GM19351 (cell line): Measurements from ENCODE around the gene DDHD1.
"Not testable (repeated sequence)": the region's sequence is repeated elsewhere in the genome, so short reads cannot be mapped to it uniquely, and the experiment has no call there.

Experiments used
- ATAC-seq: cut with Tn5 transposase; IDR thresholded peaks from one replicate; pipeline ENCODE4 v1.9.1; 2021; ENCODE audit warnings: mild to moderate bottlenecking, moderate library complexity; ENCODE audit not compliant: unreplicated experiment

DDHD1 gene

GRCh38 chr14:53109105-53110041 is 43.8 kb downstream of the DDHD1 start:
- ATAC-seq: peak; percentile 88

GRCh38 chr14:53108292-53109104 is 44.6 kb downstream of the DDHD1 start:
- no peak for ATAC-seq

DNA sequence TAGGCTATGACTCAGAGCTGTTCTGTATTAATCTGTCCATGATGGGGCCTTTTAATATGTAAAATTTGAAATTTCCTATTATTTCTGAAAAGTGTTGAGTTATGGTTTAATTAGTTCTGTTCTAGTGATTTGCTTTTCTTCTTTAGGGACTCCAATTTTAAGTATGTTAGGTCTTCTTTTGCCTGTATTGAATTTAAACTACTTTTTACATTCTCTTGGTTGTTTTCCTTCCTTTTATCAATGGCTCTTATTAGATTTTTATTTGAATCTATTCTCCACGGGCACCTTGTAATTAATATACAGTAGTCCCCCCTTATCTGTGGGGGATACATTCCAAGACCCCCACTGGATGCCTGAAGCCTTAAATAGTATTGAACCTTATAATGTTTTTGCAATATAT is 46.4 kb downstream of the DDHD1 start:
- ATAC-seq: no peak

DNA sequence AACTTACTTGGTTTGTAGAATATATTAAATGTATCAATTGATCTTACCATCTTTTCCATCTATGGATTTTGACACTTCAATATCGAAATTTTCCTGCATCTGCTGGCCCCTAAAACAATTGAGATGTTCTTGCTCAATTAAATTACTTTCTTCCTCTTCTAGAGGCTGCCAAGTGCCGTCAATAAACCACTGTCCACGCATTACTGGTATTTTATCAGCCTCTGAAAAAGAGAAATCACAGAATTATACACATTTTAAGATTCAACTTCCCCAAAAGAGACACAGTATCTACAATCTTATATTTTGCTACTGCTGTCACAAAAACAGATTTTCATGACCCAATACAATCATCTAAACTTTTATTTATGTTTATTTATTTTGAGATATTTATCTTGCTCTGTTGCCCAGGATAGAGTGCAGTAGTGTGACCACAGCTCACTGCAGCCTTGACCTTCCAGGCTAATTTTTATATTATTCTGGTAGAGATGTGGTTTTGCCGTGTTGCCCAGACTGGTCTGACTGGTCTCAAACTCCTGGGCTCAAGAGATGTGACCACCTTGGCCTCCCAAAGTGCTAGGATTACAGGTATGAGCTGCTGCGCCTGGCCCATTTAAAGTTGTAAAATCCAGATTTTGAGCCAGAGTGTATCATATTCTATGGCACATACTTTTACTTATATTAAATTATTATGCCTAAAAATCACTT is 49.3 kb downstream of the DDHD1 start:
- no peak for ATAC-seq

DNA sequence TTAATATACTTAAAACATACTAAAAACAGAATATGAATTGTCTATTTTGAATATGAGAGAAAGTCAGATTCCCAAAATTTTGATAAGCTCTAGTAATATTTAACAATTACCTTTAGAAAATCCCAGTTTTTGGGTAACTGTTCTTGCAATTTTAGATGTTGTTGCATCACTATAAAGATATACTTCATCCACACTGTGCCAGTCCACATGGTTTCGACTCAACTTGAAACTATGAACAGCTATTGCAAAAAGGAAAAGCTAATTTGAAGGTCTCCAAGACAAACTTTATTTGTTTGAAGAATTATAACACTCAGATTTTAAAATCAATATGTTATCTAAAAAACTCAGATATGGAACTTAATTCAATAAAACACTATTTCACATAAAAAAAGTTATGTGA is 59.9 kb downstream of the DDHD1 start:
- ATAC-seq: no peak

DNA sequence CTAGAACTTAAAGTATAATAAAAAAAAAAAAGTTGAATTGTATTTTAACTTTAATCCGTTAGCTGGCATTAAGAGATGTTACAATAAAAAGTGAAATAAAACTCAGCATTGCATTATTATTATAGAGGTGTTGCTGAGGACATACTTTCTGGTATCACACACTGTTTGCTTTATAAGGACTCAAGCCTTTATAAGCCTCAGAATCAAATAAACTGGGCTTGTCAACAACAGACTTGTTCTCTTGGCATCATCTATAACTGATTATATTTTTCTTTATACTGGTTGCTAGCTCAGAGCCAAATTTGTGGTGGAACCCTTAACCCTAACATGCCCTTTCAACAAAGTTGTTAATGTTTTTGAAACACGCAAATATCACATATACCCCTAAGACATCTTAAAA is 62.3 kb downstream of the DDHD1 start:
- no peak for ATAC-seq

GRCh38 chr14:53084954-53085353 is 68.2 kb downstream of the DDHD1 start:
- ATAC-seq: not testable (repeated sequence)

GRCh38 chr14:53064475-53064874 is 88.6 kb downstream of the DDHD1 start:
- ATAC-seq: no peak

- ATAC-seq: no peak
Measured at GRCh38 chr14:53062856-53063255, 90.3 kb downstream of the DDHD1 start.

DNA sequence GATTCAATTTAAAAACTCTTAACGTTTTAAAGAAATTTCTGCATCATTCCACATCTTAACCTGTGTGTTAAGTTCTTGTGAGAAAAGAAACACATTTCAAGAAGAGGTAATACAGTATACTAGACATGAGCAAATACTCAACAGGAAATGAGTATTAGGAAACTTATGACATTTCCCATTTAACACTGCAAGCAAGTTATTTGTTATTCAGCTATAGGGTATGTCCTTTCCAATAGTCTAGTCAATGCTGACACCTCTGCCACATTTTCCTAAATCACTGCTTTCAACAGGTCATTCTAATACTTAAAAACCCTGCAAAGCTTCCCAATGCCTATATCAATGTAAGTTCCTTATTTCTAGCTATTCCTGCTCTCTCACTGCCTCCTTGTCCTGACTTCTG is 93.1 kb downstream of the DDHD1 start:
- no peak for ATAC-seq

GRCh38 chr14:53055003-53055402 is 98.1 kb downstream of the DDHD1 start:
- peak; percentile 63 for ATAC-seq

- ATAC-seq: no peak
Measured at GRCh38 chr14:53054457-53054856, 98.7 kb downstream of the DDHD1 start.

GRCh38 chr14:53048631-53049030 is 104.5 kb downstream of the DDHD1 start:
- no peak for ATAC-seq

- no peak for ATAC-seq
Measured at GRCh38 chr14:53047307-53048069, 105.6 kb downstream of the DDHD1 start.

- ATAC-seq: no peak
Measured at GRCh38 chr14:53044486-53044885, 108.6 kb downstream of the DDHD1 start.

DNA sequence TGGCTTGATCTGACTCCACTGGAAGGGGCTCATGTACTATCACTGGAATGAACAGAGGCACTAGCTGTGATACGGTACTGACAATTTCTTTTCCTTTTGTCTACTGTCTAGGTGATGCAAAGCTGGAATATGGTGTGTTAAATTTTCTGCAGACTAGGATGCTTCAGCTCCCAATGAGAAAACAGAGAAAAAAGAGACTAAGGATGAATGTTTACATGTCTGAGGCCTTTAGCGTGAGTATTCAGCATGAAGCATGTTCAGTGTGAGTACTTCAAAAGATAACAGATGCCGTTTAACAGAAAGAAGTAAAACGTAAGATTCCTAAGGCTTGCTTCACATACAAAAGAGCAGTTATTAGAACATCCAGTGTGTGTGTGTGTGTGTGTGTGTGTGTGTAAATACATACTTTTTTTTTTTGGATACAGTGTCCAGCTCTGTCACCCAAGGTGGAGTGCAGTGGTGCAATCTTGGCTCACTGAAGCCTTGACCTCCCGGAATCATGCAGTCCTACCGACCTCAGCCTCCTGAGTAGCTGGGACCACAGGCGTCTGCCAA is 110.0 kb downstream of the DDHD1 start:
- no peak for ATAC-seq

DNA sequence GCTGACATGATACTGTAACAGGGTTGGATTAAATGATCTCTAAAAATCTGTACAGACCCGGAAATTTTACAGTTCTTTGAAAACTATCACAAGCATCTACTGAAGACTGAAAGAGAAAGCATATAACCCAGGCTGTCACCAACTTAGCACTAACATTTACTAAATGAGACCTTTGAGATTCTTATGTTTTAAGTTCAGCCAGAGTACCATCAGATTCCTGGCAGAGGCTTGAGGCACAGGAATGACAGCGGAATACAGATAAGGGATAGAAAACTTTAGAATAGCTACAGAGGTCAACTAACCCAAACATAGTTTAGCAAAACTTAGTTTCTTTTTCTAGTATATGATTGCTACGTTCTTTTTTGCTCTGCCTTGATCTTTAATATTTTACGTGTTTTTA is 110.6 kb downstream of the DDHD1 start:
- ATAC-seq: no peak

GRCh38 chr14:53041067-53041466 is 112.1 kb downstream of the DDHD1 start:
- no peak for ATAC-seq

DNA sequence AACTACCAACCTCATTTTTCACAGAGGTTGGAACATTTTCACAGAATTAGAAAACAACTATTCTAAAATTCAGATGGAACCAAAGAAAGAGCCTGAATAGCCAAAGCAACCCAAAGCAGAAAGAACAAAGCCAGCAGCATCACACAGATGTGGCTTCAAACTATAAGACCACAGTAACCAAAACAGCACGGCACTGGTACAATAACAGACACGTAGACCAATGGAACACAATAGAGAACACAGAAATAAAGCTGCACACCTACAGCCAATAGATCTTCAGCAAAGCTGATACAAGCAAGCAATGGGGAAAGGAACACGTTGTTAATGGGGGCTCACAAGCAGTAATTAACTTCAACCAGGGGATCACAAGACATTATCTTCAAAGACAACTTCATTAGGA is 114.5 kb downstream of the DDHD1 start:
- no peak for ATAC-seq

DNA sequence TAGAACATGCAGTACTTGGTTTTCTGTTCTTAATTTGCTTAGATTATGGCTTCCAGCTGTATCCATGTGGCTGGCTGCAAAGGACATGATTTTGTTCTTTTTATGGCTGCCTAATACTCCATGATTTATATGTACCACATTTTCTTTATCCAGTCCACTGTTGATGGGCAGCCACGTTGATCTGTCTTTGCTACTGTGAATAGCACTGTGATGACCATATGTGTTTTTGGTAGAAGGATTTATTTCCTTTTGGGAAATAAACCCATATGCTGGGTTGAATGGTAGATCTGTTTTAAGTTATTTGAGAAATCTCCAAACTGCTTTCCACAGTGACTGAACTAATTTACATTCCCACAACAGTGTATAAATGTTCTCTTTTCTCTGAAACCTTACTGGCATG is 116.1 kb downstream of the DDHD1 start:
- no peak for ATAC-seq
